A549 (cell line): Measurements from ENCODE around the gene AFG1L. TPM values are rescaled to one million over a fixed set of nuclear protein-coding genes. Genes with fewer than 3 reads are reported as not detected.

Experiments
- ATAC-seq, 2 experiments: fragments of 200-7000 bp in 1 of 2; fragments of >200 bp in 1 of 2; cut with Nextera tagmentation in 1 of 2; cut with Tn5 transposase in 1 of 2; 3 replicates each; pipeline versions ENCODE4 v1.8.0 to v1.9.1; 2018 to 2020; ENCODE audit warnings: mild to moderate bottlenecking in 1 of 2, moderate library complexity in 1 of 2
- CTCF ChIA-PET: fragments of 300-600 bp; sonication (Branson Sonifier 250); formaldehyde crosslinking; extraction: SDS; loops from one replicate; lab custom pipeline; 2021; ENCODE audit warnings: antibody characterized with exemption, inconsistent platforms; lab: Yijun Ruan, JAX
- POLR2A ChIA-PET: fragments of 350-600 bp; formaldehyde crosslinking; extraction: SDS; loops from one replicate; lab custom pipeline; 2021; ENCODE audit warnings: antibody characterized with exemption, inconsistent platforms; lab: Yijun Ruan, JAX
- DNase-seq, 2 experiments: peaks; one replicate each; pipeline versions ENCODE4 v3.0.0 to v3.0.0-alpha.2; 2011 to 2016; ENCODE audit warnings: low read depth in 1 of 2, low spot score in 1 of 2
- FAIRE-seq: peaks from 2 replicates; lab custom pipeline; 2011; peaks lifted over from hg19 to GRCh38; lab: Jason Lieb, UNC
- H3K27ac ChIP-seq, 2 experiments: fragments of >200 bp; sonication (Bioruptor Twin); formaldehyde crosslinking; 3 replicates each; pipeline ENCODE4 v1.5.1; 2016 to 2017
- H3K4me1 ChIP-seq: fragments of >200 bp; sonication (Bioruptor Twin); formaldehyde crosslinking; 3 replicates; pipeline ENCODE4 v1.6.1; 2016
- H3K4me2 ChIP-seq: fragments of >200 bp; sonication (Bioruptor Twin); formaldehyde crosslinking; 3 replicates; pipeline ENCODE4 v1.6.1; 2016
- H3K4me3 ChIP-seq: fragments of >200 bp; sonication (Bioruptor Twin); formaldehyde crosslinking; 3 replicates; pipeline ENCODE4 v1.5.1; 2016
- H3K9me3 ChIP-seq: fragments of >200 bp; sonication (Bioruptor Twin); formaldehyde crosslinking; 3 replicates; pipeline ENCODE4 v1.6.1; 2016
- BHLHE40 ChIP-seq: IDR thresholded peaks from 2 replicates; pipeline ENCODE4 v1.6.1; 2012; ENCODE audit warnings: low read depth, low read length, inconsistent platforms
- CHD2 ChIP-seq: fragments of 150-350 bp; IDR thresholded peaks from 2 replicates; pipeline ENCODE4 v1.6.1; 2014; ENCODE audit warnings: low read length; ENCODE audit not compliant: partially characterized antibody
- CTCF ChIP-seq: fragments of >200 bp; sonication (Bioruptor Twin); formaldehyde crosslinking; IDR thresholded peaks from 3 replicates; pipeline ENCODE4 v1.5.1; 2016
- FOSB ChIP-seq: fragments of 250-450 bp; sonication (Bioruptor Pico); IDR thresholded peaks from 2 replicates; pipeline ENCODE4 v1.5.0; 2020; ENCODE audit warnings: mild to moderate bottlenecking, moderate library complexity
- HMGXB4 ChIP-seq: fragments of 250-450 bp; sonication (Bioruptor Pico); IDR thresholded peaks from 2 replicates; pipeline ENCODE4 v1.5.0; 2021; ENCODE audit warnings: mild to moderate bottlenecking, moderate library complexity, borderline replicate concordance
- HOXA7 ChIP-seq: fragments of 250-450 bp; sonication (Bioruptor Pico); IDR thresholded peaks from 2 replicates; pipeline ENCODE4 v1.5.0; 2020; ENCODE audit warnings: mild to moderate bottlenecking, moderate library complexity
- JUNB ChIP-seq: fragments of >200 bp; sonication (Bioruptor Twin); formaldehyde crosslinking; IDR thresholded peaks from 2 replicates; pipeline ENCODE4 v1.6.1; 2016
- MAZ ChIP-seq: fragments of 150-350 bp; IDR thresholded peaks from 2 replicates; pipeline ENCODE4 v1.6.1; 2014; ENCODE audit warnings: antibody characterized with exemption, low read depth, low read length, borderline replicate concordance
- MYC ChIP-seq: IDR thresholded peaks from 2 replicates; pipeline ENCODE4 v1.6.1; 2012; ENCODE audit warnings: mild to moderate bottlenecking, inconsistent platforms, low read length, improper control_type of control experiment, borderline replicate concordance
- NFE2L2 ChIP-seq: fragments of 150-350 bp; conservative IDR thresholded peaks from 2 replicates; pipeline ENCODE4 v1.6.1; 2014; ENCODE audit warnings: low read length
- PHF8 ChIP-seq: fragments of 200-600 bp; sonication (generic); IDR thresholded peaks from 2 replicates; pipeline ENCODE4 v1.6.1; 2016; ENCODE audit warnings: low read depth, mild to moderate bottlenecking, antibody characterized with exemption, moderate library complexity, borderline replicate concordance
- POLR2AphosphoS2 ChIP-seq: conservative IDR thresholded peaks from 2 replicates; pipeline ENCODE4 v1.6.1; 2012; ENCODE audit warnings: low read length, improper control_type of control experiment, inconsistent platforms
- RAD21 ChIP-seq, 2 experiments: fragments of >200 bp in 1 of 2; sonication (Bioruptor Twin) in 1 of 2; formaldehyde crosslinking in 1 of 2; IDR thresholded peaks in 1 of 2; conservative IDR thresholded peaks in 1 of 2; 2 replicates in 1 of 2; 3 replicates in 1 of 2; pipeline ENCODE4 v1.6.1; 2012 to 2018; ENCODE audit warnings: inconsistent platforms in 1 of 2
- REST ChIP-seq: fragments of 200-600 bp; sonication (generic); IDR thresholded peaks from 2 replicates; pipeline ENCODE4 v1.6.1; 2016; ENCODE audit warnings: antibody characterized with exemption, mild to moderate bottlenecking, moderate library complexity
- RFX5 ChIP-seq: fragments of 450-650 bp; IDR thresholded peaks from 2 replicates; pipeline ENCODE4 v1.7.1; 2014; ENCODE audit warnings: antibody characterized with exemption, mild to moderate bottlenecking, moderate library complexity
- TP53 ChIP-seq: fragments of 250-450 bp; sonication (Bioruptor Pico); IDR thresholded peaks from 2 replicates; pipeline ENCODE4 v1.5.0; 2021; ENCODE audit warnings: mild to moderate bottlenecking, moderate library complexity
- ZFP36 ChIP-seq: fragments of 450-650 bp; IDR thresholded peaks from 2 replicates; pipeline ENCODE4 v1.6.1; 2014; ENCODE audit warnings: borderline replicate concordance; ENCODE audit not compliant: partially characterized antibody
- WGBS: methylation state at CpG from one replicate; pipeline ENCODE4 v1.1.6; 2017; ENCODE audit errors: missing lambda C conversion rate; 5-methylcytosine and 5-hydroxymethylcytosine counted together
- polyA plus RNA-seq, 4 experiments: library from polyadenylated mRNA; depleted of rRNA in 3 of 4; stranded (reverse); fragments of >200 nt; fragmentation: RNase III in 1 of 4; extraction: RNeasy Plus Mini Kit Qiagen cat#74134 plus additional on column Dnase treatment in 1 of 4; gene quantifications; 2 replicates in 3 of 4; 3 replicates in 1 of 4; pipeline ENCODE4 v1.2.3, GENCODE V29; 2011 to 2017

AFG1L gene
- polyA plus RNA-seq, 2 of the 4 experiments (the other 2 are of a cell fraction): 1.3 to 2.3 TPM

GRCh38 chr6:108435391-108435790, 140.5 kb downstream of the AFG1L start:
- no peak for DNase-seq
- no peak for FAIRE-seq
- CTCF ChIA-PET: interaction anchor here (1.4 kb wide), 1 partner anchor 10 kb away, joined by 5 read pairs; no protein-coding TSS in a partner anchor

More at GRCh38 chr6:108435391-108435790, 140.5 kb downstream of the AFG1L start:
- Histone ChIP-seq H3K4me3 (no peak overlapping the region), H3K4me2 (no peak overlapping the region), H3K4me1 (no peaks in the 10 kb centered on the region), H3K27ac (no peak overlapping the region), H3K9me3 (no peaks in the 10 kb centered on the region)
- no peak for ATAC-seq
- WGBS: 72% methylated on average over 5 of the region's 5 CpGs
- POLR2A ChIA-PET: no interaction called here
- no peak for TF ChIP-seq RAD21 (conservative IDR thresholded peaks at IDR 0.05 in 1 of 2, IDR thresholded peaks at IDR 0.05 in 1 of 2)
- TF ChIP-seq TP53 (CRISPR knock-in tag): no peak
- no peak for TF ChIP-seq BHLHE40
- no peak for TF ChIP-seq FOSB (CRISPR knock-in tag)
- no peak for TF ChIP-seq MAZ
- TF ChIP-seq RFX5: no peak
- no peak for TF ChIP-seq PHF8
- no peak for TF ChIP-seq MYC
- no peak for TF ChIP-seq CHD2
- no peak for TF ChIP-seq ZFP36
- no peak for TF ChIP-seq HMGXB4 (CRISPR knock-in tag)
- TF ChIP-seq POLR2AphosphoS2: no peak
- no peak for TF ChIP-seq HOXA7 (CRISPR knock-in tag)
- no peak for TF ChIP-seq JUNB
- TF ChIP-seq CTCF: no peak
- TF ChIP-seq NFE2L2: no peak
- TF ChIP-seq REST: no peak
